T-helper 9 cell (primary cell): ENCODE results near the gene MAK.
A peak's percentile ranks its signal among the peaks of the same experiment; 100 is the strongest.
"Not testable (repeated sequence)": the region's sequence is repeated elsewhere in the genome, so short reads cannot be mapped to it uniquely, and the experiment has no call there.

Source experiments
- DNase-seq: peaks from one replicate; pipeline ENCODE4 v3.0.0-alpha.2; 2020
- total RNA-seq, 2 donors: gene quantifications; one replicate each; lab custom pipeline; 2026; lab: John Stamatoyannopoulos, UW

Gene MAK, protein sequence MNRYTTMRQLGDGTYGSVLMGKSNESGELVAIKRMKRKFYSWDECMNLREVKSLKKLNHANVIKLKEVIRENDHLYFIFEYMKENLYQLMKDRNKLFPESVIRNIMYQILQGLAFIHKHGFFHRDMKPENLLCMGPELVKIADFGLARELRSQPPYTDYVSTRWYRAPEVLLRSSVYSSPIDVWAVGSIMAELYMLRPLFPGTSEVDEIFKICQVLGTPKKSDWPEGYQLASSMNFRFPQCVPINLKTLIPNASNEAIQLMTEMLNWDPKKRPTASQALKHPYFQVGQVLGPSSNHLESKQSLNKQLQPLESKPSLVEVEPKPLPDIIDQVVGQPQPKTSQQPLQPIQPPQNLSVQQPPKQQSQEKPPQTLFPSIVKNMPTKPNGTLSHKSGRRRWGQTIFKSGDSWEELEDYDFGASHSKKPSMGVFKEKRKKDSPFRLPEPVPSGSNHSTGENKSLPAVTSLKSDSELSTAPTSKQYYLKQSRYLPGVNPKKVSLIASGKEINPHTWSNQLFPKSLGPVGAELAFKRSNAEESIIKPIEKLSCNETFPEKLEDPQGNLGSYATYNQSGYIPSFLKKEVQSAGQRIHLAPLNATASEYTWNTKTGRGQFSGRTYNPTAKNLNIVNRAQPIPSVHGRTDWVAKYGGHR
- total RNA-seq, result 0.14 to 2.4 reads per million in 2 donors

DNA sequence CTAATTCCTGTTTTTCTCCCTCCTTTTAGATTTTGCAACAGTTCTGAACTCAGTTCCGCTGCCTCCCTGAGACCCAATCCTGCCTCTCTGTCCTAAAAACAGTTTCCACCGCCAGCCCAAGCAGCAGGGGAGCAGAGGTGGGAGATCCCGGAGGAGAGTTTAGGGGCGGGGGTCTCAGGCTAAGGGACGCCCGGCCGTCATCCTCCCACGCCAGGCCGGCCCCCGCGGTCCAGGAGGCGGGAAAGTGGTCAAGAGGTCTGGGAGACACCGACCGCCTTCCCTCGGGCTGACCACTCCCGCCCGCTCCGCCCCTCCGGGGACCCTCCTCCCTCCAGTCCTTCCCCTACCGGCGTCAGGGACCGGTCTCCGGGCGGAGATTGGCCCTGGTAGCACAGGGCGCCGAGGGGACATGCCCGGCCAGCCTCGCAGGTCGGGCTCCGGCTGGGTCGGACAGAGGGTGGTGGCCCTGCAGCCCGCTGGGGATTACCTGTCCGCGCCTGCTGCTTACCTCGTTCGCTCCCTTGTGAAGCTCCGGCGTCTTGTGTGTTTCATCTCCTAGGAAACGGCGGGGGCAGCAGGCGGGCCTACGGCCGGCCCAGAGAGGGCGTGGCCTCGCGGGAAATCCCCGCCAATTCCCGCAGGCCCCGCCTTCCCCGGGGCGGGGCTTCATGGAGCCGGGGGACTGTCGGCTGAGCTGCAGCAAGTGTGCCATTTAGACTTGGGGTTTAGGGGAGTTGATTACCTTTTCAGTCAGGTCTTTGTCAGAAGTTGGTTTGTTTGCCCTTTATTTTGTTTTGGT, at the start of gene MAK:
Gene MAK, minus strand, starts transcription at position 545 of the 799 bp plus-strand sequence. CDS start 7,891 bp downstream, outside the sequence.
- DNase-seq, result peak; percentile 78

DNA sequence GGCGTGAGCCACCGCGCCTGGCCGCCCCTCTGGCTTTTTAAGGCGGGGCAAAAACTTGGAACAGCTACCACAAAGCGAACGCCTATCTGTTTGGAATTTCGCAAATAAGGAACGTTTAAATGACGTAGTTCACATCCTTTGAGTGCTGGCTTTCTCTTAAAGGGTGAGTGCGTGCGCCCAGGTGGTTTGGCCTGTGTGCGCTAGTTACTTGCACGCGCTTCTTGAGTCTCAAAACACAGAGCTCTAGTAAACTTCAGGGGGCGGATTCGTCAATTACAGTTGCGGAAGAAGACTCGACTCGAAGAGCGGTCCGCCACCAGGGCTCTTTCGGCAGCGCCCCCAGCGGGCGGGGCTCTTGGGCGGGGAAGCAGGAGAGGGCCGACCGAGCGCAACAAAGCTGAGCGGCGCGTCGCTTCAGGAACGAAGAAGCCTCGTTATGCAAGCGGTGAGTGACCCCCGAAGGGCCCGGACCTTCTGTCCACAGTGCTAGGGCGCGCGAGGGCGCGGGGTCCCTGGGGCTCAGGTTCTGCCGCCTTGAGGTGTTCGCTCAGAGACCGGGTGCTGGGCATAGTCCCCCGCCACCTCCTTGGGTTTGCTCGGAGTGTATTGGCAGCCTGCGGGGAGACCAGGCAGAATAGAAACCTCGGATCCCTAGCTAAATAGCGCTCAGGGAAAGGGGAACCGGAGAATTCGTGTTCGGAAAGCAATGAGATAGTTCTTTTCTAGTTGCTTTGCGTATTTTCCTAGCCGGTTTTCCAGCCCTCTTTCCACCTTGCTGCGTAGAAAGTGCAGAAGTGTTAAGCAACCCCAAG, 48.6 kb upstream of the MAK start, which contains the start of gene SYCP2L:
Gene SYCP2L, plus strand, starts transcription at position 362 of the 812 bp plus-strand sequence. Its CDS starts 75 bp downstream, at position 437.
- DNase-seq, result no peak

DNA sequence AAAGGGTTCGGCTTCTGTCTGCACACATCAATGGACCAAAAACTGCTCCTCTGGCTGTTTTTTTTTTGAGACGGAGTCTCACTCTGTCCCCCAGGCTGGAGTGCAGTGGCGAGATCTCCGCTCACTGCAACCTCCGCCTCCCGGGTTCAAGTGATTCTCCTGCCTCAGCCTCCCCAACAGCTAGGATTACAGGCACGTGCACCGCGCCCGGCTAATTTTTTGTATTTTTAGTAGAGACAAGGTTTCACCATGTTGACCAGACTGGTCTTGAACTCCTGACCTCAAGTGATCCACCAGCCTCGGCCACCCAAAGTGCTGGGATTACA, 48.0 kb upstream of the MAK start:
- not testable (repeated sequence) for DNase-seq

DNA sequence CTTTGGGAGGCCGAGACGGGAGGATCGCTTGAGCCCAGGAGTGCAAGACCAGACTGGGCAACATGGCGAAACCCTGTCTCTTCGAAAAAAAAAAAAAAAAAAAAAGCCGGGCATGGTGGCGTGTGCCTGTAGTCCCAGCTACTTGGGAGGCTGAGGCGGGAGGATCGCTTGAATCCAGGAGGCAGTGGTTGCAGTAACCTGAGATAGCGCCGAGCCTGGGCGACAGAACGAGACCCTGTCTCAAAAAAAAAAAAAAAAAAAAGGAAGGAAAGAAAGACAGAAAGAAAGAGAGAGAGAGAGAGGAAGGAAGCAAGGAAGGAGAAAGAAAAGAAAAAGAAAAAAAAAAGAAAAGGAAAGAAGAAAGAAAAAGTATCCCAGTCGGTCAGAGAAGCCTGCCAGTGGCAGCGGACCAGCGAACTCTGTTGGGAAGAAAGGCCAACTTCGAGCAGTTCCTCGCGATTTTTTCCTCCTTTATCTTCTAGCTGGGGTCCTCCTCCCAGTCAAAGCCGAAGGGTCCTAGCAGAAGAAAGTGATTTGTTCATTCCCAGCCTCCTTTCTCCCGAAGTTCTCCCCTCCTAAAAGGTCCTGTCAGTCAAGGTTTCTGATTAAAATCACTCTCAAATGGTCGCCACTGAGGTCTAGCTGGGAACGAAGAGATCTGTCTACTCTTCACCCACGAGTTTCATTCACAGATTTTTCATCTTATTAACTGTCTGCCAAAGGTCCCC, 46.1 kb upstream of the MAK start:
- no peak for DNase-seq

DNA sequence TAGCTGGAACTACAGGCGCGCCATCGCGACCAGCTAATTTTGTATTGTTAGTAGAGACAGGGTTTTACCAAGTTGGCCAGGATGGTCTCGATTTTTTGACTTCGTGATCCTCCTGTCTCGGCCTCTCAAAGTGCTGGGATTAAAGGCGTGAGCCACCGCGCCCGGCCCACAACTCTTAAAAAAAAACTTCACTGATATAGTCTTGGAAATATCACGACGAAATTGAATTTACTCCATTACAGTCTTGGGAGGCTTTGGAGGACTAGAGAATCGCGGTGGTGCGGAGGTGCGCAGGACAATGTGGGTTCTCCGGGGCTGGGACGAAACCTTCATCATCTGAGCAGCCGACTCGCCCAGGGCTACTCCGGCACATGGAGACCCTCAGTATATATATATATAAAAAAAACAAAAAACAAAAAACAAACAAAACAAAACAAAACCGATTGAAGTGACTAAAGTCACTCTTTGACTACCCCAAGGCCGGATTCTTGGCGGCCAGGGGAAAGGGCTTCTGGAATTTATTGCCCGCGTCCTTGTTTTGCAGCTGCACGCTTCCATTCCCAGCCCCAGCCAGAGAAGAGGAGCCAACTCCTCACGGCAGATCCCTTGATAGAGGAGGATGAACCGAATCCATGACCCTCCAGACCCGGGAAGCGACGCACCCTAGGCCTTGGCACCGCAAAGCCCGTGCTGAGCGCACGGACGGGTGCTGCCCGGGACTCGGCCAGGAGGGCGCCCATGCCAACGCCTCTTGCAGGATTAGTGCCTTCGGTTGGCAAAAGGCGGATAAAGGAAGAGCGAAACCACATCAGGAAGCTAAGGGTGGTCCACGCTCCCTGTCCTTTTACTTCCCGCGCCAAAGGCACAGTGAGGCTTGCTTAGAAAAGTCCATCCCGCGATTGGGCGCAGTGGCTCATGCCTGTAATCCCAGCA, 45.2 kb upstream of the MAK start:
- DNase-seq, result no peak

DNA sequence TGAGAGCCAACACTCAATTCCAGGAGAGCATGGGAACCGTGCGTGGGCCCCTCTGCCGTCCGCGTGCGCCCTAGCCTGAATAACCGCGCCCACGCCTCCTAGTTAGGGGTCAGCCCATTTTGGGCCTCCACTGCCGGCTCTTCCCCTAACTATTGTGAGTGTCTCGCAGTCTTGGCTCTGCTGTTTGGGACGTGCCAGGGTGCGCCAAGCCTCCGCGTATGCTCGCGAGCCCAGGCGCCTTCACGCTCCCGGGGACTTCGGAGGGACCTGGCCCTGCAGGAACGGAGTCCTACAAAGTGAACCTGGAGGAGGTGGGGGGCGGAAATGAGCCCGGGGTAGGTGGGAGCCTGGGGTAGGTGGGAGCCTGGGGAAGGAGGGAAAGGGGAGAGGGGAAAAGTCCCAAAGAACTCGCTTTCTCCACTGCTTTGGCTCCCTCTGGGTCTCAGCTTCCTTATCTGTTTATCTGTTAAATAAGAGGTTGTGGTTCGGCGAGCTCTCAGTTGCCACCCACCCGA, 44.4 kb upstream of the MAK start:
- DNase-seq, result no peak

DNA sequence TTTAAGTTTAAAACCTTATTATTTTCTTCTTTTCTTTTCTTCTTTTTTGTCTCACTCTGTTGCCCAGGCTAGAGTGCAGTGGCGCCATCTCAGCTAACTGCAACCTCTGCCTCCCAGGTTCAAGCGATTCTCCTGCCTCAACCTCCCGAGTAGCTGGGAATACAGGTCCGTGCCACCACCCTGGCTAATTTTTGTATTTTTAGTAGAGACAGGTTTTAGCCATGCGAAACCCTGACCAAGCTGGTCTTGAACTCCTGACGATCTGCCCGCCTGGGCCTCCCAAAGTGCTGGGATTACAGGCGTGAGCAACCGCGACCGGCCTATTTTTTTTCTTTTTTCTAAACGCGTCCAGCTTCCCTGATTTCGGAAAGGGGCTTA, 43.9 kb upstream of the MAK start:
- DNase-seq, result not testable (repeated sequence)

DNA sequence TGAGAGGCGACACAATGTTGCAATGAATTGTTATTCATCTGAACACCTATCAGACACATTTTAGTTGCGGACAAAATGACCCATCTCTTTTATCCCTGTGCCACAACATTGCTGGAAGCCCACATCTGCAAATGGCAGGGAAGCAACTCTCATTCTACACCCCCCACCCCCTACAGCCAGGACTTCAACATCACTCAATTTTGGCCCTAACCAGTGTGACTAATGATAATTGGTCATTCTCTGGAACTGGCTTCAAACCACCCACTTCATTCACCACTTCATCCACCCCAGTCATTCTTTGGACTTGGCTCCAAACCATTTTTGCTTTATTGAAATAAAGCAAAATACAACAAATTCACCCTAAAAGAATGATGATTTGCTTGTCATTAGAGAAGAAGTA, 42.0 kb upstream of the MAK start:
- no peak for DNase-seq

DNA sequence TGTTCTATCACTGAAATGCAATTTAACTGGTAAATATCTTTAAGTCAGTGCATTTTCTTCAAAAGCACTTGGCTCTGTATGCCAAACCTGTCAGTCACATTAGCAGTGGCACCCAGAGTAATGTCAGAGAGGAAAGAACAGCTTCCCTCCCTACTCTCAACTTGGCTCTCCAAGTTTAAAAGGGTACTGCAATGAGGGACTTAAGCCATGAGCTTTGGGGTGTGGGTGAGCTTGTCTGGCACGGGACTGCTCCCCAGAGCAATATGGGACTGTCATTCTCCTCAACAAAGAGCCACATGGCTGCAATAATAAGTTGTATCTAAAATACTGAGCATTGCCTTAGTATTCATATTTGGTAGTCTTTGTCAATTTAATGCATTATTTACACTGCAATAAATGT, 39.5 kb upstream of the MAK start:
- DNase-seq, result no peak

DNA sequence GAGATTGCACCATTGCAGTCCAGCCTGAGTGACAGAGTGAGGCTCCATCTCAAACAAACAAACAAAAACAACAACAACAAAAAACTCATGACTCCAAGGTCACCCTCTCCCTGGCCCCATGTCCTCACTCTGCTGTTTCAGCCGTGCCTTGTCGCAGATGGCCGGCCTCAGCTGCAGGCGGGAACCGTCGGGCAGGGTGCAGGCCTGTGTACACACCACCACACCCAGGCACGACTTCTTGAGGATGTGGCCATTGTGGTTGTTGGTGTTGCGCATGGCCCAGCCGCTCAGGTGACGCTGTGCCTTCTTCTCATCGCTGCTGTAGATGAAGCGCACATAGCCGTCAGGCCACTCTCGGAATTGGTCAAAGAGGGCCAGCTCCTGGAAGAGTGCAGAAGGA, 38.7 kb upstream of the MAK start:
- no peak for DNase-seq

DNA sequence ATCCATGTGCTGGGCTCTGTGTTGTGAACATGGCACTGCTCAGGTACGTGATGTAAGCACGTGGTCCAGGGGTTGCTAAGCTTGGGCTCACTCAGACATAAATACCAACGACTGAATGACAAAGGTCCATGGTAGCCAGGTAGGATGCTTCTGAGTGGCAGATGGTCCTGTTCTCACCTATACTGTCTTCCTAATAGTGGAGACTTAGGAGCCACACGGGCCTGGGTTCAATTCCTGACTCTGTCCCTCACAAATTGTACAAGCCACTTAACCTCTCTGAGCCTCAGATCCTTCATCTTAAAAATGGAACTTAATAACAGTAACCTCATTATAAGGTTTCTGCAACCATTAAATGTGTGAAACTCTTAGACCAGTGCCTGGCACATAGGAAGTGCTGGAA, 36.7 kb upstream of the MAK start:
- DNase-seq, result no peak

DNA sequence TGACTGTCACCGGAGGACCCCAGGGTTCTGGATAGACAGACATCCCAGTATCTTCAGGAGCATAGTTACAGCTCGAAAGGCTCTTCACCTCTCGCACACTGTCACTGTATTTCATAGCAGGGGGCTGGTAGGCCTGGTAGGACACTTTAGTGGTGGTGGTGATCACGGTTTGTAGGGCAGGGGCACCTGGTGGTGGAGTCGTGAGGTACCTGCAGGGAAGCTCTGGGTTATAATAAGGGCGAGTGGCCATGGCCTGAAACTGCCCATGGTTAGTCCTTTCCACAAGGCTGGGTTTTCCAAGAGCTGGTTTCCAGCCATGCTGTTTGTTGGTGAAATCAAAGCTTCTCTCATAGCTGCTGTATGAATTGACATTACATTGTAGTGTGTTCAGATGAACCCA, 35.9 kb upstream of the MAK start:
- DNase-seq, result no peak

DNA sequence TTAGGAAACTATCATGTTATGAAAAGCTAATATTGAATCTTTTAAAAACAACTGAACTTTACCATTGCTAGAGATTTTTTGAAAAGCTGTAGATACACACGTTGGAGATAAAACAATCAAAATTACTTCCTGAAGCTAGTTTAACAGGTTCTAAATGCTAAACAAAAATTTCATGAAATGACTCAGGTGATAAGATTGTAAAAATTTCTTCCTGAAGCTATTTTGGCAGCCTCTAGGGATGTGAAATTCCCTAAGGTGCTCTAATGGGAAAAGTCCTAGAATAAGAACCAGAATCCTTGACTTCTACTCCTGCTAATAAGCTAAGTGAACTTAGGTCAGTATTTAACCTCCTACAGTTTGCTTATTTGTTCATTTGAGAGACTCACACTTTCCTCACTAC, 35.0 kb upstream of the MAK start:
- no peak for DNase-seq

DNA sequence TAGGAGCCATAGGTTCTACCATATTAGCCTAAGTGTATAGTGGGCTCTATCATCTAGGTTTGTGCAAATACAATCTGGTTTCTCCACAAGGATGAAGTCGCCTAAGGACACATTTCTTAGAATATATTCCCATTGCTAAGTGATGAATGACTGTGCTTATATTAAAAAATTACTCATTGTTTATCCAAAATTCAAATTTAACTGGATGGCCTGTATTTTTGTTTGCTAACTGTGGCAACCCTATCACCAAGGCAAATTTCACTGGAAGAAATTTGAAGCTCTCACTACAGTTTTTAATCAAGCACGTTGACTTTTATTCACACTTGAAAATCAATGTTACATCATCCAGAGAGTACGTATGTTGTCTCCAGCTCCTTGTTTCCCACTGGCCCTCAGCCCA, 29.6 kb upstream of the MAK start:
- no peak for DNase-seq

DNA sequence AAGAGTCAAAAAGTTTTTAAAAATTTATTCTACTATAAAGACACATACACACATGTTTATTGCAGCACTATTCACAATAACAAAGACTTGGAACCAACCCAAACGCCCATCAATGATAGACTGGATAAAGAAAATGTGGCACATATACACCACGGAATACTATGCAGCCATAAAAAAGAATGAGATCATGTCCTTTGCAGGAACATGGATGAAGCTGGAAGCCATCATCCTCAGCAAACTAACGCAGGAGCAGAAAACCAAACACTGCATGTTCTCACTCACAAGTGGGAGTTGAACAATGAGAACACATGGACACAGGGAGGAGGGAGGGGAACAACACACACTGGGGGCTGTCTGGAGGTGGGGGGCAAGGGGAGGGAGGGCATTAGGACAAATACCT, 28.4 kb upstream of the MAK start:
- not testable (repeated sequence) for DNase-seq

DNA sequence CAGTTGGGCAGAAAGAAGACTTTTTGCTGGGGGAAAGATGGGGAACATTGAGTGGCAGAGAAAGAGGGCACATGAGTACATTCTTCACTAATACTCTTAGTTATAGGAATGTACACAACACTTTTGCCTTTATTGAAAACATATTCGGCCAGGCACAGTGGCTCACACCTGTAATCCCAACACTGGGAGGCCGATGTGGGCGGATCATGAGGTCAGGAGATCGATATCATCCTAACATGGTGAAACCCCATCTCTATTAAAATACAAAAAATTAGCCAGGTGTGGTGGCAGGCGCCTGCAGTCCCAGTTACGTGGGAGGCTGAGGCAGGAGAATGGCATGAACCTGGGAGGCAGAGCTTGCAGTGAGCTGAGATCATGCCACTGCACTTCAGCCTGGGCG, 24.7 kb upstream of the MAK start:
- not testable (repeated sequence) for DNase-seq

DNA sequence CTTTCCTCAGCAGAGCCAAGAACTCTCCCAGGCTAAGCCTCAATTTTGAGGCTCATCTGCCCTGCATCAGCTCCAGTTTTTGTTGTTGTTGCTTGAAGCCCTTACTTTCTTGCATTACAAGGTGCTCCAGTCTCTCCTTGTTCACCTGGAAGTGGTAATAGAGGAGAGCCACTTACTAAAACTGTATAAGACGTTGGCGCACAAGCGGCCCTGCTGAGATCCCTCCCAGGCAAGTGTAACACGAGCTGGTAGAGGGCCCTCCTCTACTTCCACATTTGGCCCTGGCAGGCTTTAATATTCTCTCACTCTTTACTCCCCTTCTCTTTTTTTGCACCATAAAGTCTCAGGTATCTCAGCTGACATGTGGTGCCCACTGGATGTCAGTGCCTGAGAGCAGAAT, 24.0 kb upstream of the MAK start:
- no peak for DNase-seq

DNA sequence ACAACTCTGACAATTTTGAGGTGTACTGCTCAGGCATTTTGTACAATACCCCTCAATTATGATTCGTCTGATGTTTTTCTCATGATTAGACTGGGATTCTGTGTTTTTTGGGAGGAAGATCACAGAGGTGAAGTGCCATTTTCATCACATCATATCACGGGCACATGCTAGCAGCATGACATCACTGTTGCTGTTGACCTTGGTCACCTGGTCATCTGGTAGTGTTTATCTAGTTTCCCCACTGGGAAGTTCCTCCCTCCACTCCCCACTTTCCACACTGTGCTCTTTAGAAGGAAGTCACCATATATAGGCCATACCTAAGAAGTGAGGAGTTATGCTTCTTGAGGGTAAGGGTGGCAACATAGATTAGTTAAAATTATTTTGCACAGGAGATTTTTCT, 22.7 kb upstream of the MAK start:
- no peak for DNase-seq

DNA sequence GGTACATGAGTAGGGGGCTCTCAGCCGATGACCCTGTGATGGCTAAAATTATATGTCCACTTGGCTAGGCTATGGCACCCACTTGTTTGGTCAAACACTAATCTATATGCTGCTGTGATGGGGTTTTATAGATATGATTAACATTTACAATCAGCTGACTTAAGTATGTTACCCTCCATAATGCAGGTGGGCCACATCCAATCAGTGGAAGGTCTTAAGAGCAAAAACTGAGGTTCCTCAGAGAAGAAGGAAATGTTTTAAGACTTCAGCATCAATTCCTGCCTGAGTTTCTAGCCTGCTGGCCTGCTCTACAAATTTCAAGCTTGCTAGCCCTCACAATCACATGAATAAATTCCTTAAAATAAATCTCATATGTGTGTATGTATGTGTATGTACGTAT, 18.9 kb upstream of the MAK start:
- no peak for DNase-seq

DNA sequence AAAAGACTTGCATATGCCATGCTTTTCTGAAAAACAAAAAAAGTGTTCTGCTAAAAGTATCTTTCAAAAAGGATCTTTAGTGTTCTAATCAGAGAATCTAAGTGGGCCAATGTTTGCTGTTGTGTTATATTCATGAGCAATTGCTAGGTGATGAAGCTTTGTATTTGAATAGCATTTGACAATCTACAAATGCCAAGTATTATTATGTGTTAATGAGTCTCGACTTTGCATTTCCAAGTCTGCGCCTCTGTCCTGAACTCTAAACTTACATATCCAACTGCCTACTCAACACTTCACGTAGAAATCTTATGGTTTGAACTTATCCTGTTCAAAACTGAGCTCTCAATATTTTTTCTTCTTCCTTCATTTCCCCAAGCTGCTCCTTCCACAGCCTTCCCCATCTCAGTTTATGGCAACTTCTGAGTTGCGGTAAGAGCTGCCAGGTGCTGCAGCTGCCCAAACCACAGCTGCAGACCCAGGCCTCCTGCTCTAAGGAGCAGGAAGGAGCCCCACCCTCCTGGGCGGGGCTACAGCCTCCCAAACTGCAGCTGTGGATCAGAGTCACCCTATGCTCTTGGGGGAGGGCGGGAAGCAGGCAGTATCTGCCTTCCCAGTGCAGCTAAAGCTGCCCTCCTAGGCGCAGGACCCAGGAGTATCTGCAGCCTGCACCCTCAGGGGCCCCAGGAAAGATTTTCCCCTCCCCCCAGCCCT, 16.7 kb upstream of the MAK start:
- no peak for DNase-seq
